SIG-M5 (cell line): ENCODE data around the gene DNLZ.

ENCODE experiments used
- DNase-seq: peaks from one replicate; lab custom pipeline; 2025; lab: John Stamatoyannopoulos, UW

DNLZ gene

GRCh38 chr9:136343121-136343883, 20.2 kb downstream of the DNLZ start:
- no peak for DNase-seq

- DNase-seq, result no peak
These were observed 21.1 kb downstream of the DNLZ start for GRCh38 chr9:136342181-136343120.

GRCh38 chr9:136341769-136342168, 21.8 kb downstream of the DNLZ start:
- DNase-seq, result no peak

- DNase-seq, result no peak
These were observed 22.4 kb downstream of the DNLZ start for GRCh38 chr9:136341042-136341655.

- DNase-seq, result no peak
These were observed 23.0 kb downstream of the DNLZ start for GRCh38 chr9:136340356-136341041.

GRCh38 chr9:136339958-136340310, 23.6 kb downstream of the DNLZ start:
- no peak for DNase-seq

- DNase-seq, result no peak
These were observed 24.2 kb downstream of the DNLZ start for GRCh38 chr9:136339173-136339957.

GRCh38 chr9:136338511-136338910, 25.0 kb downstream of the DNLZ start:
- DNase-seq, result no peak

GRCh38 chr9:136337416-136338395, 25.8 kb downstream of the DNLZ start:
- DNase-seq, result no peak

GRCh38 chr9:136336881-136337280, 26.7 kb downstream of the DNLZ start:
- DNase-seq, result no peak

GRCh38 chr9:136336156-136336870, 27.2 kb downstream of the DNLZ start:
- DNase-seq, result no peak

GRCh38 chr9:136335296-136336155, 28.0 kb downstream of the DNLZ start:
- DNase-seq, result no peak

GRCh38 chr9:136334541-136334940, 29.0 kb downstream of the DNLZ start:
- no peak for DNase-seq

GRCh38 chr9:136333486-136333885, 30.1 kb downstream of the DNLZ start:
- no peak for DNase-seq

GRCh38 chr9:136333045-136333444, 30.5 kb downstream of the DNLZ start:
- no peak for DNase-seq

GRCh38 chr9:136332482-136332983, 31.0 kb downstream of the DNLZ start:
- DNase-seq, result no peak

- no peak for DNase-seq
These were observed 31.7 kb downstream of the DNLZ start for GRCh38 chr9:136331556-136332481.
